HG03108 (cell line): ENCODE measurements around the gene WASF3.
"Not testable (repeated sequence)": the region's sequence is repeated elsewhere in the genome, so short reads cannot be mapped to it uniquely, and the experiment has no call there.

Experiments
- ATAC-seq: cut with Tn5 transposase; IDR thresholded peaks from one replicate; pipeline ENCODE4 v1.9.1; 2021; ENCODE audit warnings: moderate library complexity; ENCODE audit not compliant: unreplicated experiment

Gene WASF3

DNA sequence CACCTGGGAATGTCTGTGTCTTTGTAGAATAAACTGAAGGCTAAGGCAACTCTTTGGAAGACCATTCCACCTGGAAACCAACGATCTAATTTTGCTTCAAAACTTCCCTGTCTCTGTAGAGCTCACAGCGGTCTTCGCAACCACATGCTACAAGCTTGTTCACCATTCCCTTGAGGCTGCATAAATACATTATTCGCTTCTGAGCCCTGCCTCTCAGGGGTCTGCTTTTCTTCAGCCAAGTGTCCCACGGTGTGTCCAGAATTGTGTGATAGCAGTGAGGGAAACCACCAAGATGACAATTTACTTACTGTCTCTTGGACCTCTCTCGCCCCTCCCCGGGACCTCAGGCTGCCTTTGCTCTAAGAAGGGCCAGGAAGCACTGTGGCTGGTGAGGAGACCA lies 152.0 kb downstream of the WASF3 start:
- ATAC-seq = no peak

DNA sequence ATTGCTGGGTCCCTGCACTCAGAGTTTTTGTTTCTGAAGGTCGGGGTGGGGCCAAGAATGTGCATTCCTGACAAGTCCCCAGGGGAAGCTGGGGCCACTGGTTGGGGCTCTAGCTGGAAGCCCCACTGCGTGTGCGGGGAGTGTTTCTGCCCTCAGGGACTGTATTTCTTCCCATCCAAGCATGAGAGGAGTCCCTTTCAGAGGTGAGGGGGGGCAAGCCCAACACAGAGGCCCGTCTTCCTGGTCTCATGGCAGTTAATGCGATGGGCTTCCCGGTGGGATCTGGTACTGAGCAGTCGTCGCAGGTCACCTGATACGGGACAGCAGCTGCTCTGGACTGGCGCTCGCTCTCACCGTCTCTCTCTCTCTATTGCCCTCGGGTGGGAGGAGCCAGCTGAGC lies 152.7 kb downstream of the WASF3 start:
- ATAC-seq = no peak

DNA sequence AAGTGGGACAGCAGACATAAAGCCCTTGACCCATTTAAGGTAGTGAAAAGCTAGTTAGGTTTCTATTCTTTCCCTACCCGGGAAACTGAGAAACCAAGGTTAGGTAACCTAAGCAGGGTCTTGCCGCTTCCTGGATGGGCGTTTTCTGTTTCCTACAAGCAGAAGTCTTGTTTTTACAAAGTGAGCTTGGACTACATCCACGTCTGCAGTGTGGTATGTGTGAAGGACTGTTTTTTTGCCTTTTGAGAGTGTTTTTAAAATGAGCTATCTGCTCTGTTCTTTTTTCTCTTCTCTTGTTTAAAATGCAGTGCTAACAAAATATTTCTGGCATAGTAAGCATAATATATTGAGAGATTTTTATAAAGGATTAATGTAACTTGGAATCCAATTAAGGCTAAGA lies 153.7 kb downstream of the WASF3 start:
- no peak for ATAC-seq

DNA sequence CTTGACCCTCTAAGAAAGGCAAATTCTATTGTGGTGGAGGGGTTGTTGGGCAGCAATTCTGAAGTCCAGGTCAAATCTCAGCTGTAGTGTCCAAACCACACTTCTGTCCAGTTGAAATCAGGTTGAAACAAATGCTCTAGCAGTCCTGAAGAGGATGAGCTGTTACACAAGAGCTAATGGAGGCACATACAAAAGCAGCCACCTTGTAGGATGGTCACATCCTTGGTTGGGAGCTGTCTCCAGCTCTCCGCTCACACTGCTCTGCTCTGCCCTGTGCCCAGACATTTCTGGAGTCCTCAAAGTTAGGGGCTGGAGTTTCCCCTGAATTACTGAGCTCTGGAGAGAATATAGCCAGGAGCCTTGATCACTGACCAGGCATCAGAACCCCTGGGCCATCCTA lies 155.9 kb downstream of the WASF3 start:
- ATAC-seq = no peak

DNA sequence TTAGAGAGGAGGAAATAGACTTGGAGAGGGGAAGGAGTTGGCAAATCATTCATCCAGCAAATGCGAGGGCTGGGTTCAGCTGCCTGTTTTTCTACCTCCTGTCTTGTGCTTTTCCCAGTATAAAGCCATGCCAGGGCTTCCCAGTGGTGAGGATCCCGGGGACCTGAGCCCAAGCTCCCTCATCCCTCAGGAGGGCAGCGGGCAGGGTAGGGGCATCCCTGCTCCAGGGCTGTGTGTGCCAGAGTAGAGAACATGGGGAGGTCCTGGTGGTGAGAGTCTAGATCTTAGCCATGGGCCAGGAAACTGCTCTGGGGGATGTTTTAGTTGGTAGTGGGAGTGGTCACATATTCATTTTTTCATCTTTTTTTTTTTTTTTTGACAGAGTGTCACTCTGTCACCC lies 159.5 kb downstream of the WASF3 start:
- ATAC-seq = no peak

DNA sequence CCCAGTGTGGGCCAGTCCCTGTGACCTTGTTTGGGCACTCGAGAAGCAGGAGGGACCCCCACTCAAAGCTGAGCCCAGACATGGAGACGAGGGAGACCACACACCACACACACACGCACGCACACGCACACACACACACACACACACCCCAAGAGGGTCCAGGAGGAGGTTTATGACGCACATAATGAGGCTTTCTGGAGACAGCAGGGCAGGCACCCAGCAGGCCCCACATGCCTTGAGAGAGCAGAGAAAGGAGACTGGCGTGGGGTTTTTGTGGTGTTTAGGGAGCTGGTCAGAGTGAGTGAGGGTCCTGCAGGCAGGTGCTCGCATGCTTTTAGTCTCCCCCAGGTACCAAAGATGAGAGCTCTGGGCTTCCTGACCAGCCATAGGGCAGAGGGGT lies 160.7 kb downstream of the WASF3 start:
- no peak for ATAC-seq

DNA sequence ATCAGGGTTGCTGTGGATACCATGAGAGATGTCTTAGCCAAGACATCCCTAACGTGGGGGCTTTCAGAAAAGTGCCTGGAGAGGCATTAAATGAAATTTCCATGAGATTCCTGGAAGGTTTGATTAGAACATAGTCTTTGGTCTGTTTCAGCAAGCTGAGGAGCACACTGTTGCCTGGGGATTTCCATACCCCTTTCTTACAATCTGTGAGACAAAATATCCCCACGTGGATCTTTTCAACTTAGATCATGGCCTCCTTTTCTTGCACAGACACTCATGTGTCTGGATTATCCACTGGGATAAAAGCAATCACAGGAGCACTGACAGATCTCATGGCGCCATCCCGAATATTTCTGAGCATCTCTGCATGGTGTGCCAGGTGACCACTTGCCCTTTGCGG lies 161.4 kb downstream of the WASF3 start:
- no peak for ATAC-seq

DNA sequence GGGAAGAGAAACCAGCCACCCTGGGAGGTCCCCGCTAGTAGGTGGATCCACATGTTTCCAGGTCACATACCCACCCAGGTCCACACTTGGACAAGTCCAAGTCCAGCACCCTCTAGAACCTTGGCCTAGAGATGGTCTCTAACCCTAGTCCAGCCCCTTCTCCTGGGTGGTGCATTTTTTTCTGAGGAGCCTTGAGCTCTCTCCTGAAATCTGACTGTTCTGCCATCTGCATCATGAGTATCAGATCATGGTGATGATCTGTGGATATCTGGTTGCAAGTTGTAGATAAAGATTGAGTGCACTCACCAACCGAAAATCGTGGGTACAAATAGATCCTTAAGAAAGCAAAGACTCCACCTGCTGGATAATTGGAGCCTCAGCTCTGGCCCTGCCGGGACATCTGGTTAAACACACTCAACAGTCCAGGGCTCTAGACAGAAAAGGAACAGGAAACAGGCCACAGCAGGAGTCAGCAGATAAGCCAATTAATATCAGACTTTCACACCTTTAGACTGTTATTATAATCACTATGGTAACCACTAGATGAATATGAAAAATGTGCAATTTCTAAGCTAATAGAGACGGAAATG lies 162.0 kb downstream of the WASF3 start:
- no peak for ATAC-seq

DNA sequence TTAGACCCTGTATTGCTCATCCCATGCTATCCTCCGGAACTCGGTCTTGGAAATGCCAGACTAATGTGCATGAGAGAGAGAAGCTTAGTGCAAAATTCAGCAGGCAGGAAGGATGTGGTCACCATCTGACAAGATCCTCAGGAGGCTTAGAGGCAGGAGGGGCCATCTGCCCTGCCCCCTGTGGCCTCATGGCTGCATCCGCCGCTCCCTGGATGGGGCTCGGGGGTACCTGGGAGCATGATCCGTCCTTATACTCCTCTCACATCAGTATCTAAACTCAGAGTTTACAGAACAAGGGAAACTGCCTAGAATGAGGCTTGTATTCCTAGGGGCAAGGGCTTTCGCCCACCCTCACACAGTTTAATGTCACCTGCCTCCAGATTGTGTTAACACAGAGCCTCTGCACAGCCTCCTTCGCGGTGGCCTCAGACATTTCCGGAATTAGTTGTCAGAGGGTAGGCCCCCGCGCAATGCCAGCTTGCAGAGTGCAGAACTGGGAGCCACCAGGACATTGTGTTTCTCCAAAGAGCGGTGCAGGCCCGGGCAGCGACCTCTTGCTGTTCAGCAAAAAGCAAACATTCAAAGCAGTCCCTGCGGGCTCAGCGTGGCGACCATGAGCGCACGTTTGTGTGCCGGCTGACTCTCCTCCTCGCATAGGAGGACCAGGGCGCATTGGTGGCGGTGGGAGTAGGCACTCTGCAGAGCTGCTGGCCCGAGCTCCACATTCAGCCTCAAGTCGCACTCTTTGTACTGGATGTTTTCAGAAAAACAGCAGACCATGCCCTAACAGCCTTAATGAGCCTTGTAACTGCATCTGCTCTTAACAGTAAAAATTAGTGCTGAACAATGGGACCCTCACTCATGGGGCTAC lies 164.0 kb downstream of the WASF3 start:
- no peak for ATAC-seq

DNA sequence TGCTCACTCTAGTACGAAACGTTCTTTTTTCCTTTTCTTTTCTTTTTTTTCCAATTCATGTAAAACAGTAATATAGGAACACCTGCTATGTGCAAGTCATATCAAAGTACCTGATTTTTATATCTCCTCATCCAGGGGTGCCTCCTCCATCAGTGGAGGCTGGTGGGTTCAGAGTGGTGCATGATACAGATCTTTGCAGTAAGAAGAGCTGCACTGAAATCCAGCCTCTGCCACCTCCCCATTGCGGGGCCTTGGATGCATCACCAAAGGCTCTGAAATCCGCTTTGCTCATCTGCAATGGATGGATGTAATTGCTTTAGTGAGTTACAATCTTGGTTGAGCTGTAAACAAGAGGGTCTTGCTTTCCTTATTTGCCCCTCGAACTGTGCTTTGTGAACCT lies 164.8 kb downstream of the WASF3 start:
- no peak for ATAC-seq

DNA sequence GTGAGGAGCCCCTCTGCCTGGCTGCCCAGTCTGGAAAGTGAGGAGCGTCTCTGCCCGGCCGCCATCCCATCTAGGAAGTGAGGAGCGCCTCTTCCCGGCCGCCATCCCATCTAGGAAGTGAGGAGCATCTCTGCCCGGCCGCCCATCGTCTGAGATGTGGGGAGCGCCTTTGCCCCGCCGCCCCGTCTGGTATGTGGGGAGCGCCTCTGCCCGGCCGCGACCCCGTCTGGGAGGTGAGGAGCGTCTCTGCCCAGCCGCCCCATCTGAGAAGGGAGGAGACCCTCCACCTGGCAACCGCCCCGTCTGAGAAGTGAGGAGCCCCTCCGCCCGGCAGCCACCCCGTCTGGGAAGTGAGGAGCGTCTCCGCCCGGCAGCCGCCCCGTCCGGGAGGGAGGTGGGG lies 166.1 kb downstream of the WASF3 start:
- ATAC-seq = not testable (repeated sequence)

DNA sequence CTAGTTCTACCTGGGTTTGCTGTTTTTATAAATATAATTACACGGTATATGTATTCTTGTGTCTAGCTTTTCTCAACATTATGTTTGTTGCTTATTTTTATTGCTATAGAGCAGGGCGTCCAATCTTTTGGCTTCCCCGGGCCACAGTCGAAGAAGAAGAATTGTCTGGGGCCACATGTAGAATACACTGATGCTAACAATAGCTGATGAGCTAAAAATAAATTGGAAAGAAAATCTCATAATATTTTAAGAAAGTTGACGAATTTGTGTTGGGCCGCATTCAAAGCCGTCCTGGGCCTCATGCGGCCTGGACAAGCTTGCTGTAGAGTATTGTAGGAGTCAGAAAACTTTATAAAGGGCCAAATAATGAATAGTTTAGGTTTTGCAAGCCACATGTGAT lies 169.2 kb downstream of the WASF3 start:
- no peak for ATAC-seq

DNA sequence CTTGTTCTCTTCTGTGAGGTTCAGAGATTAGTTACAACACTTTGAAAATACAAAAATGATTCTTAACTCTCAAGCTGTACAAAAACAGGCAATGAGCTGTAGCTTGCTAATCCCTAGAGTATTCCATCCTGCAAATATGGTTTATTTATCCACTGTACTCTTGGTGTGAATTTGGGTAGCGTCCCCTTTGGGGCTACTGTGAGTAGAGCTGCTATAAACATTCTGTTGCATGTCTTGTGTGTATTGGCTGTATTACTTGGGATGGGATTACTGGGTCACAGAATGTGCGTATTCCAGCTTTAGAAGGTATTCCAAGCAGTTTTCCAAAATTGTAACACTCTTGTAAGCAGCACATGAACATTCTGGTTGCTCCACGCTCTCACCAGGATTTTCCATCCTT lies 169.6 kb downstream of the WASF3 start:
- no peak for ATAC-seq

DNA sequence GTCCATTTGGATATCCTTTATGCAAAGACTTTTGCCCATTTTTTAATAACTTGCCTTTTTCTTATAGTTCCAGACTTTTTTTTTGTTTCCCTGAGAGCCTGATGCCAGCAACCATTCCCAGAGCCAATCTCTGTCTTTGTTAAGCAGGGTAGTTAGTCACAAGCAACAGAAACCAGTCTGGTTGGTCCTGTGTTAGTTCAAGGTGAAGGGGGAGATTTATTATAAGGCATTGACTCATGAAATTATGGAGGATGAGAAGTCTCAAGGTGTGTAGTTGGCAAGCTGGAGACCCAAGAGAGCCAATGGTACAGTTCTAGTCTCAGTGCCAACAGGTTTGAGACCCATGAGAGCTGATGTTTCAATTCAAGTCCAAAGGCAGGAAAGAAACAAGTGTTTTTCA lies 170.2 kb downstream of the WASF3 start:
- ATAC-seq = no peak

DNA sequence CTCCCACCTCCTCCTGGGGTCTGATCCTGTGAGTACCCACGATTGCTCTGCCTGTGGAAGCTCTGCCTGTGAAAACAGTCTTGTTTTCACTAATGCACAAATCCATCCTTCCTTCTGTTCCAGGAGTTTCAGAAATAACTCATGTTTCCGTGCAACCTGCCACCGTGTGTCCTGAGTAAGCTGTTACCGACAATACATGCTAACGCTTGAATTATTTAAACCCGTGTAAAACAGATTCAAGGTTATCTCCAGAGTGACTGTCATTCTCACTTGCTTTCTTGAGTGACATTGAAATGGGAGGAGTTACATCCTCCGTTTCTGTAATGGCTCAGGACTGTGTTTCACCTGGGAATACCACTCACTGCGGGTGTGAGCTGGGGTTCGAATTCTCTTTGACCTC lies 178.2 kb downstream of the WASF3 start:
- ATAC-seq = no peak
